ENCODE measurements around the gene KRT81.
"Not testable (repeated sequence)": the region's sequence is repeated elsewhere in the genome, so short reads cannot be mapped to it uniquely, and the experiment has no call there.

Gene KRT81

GRCh38 chr12:52295663-52296062, 4.3 kb upstream of the KRT81 start:
- no peak for DNase-seq

- DNase-seq = no peak
Measured at GRCh38 chr12:52294803-52295202, 3.5 kb upstream of the KRT81 start.

GRCh38 chr12:52293926-52294325, 2.6 kb upstream of the KRT81 start:
- no peak for DNase-seq

GRCh38 chr12:52290483-52291134, 725 bp downstream of the KRT81 start:
- DNase-seq = not testable (repeated sequence)

- not testable (repeated sequence) for DNase-seq
Measured at GRCh38 chr12:52287816-52288805, 3.2 kb downstream of the KRT81 start.

GRCh38 chr12:52286857-52287785, 4.2 kb downstream of the KRT81 start:
- not testable (repeated sequence) for DNase-seq

GRCh38 chr12:52285851-52286530, 5.3 kb downstream of the KRT81 start:
- no peak for DNase-seq

GRCh38 chr12:52285172-52285745, 6.1 kb downstream of the KRT81 start:
- DNase-seq = no peak

- DNase-seq = no peak
Measured at GRCh38 chr12:52284562-52285171, 6.7 kb downstream of the KRT81 start.

- no peak for DNase-seq
Measured at GRCh38 chr12:52280796-52281560, 10.4 kb downstream of the KRT81 start.

- DNase-seq = no peak
Measured at GRCh38 chr12:52280319-52280795, 11.0 kb downstream of the KRT81 start.

GRCh38 chr12:52279422-52280318, 11.7 kb downstream of the KRT81 start:
- no peak for DNase-seq

- peak; percentile 75 to 80 for DNase-seq
Measured at GRCh38 chr12:52278575-52279421, 12.5 kb downstream of the KRT81 start.

GRCh38 chr12:52277486-52278245, 13.7 kb downstream of the KRT81 start:
- DNase-seq = no peak

- no peak for DNase-seq
Measured at GRCh38 chr12:52275686-52276085, 15.6 kb downstream of the KRT81 start.

- DNase-seq = no peak
Measured at GRCh38 chr12:52274521-52275120, 16.7 kb downstream of the KRT81 start, which contains the start of gene KRT86. TSS of gene KRT86 (plus strand) at chr12:52274645. CDS start at chr12:52301917, 27,272 bp downstream.

- DNase-seq = no peak
Measured at GRCh38 chr12:52271158-52271557, 20.2 kb downstream of the KRT81 start.

Measured in stimulated activated CD4-positive, alpha-beta T cell treated with anti-CD3 and anti-CD28 coated beads, Interleukin-2, amount 100 ng/mL, for 48 hours (primary cell).